ENCODE data around the gene TUBE1. TPM values are rescaled to one million over a fixed set of nuclear protein-coding genes. Genes with fewer than 3 reads are reported as not detected.

The TUBE1 gene
- total RNA-seq, 1 experiment from 2014 or later, result 24.4 TPM

GRCh38 chr6:112117554-112117953, 30.3 kb upstream of the TUBE1 start:
- no peak overlapping the region for H3K4me3 ChIP-seq (ENCODE audit: low read depth, low read length, poor library complexity, severe bottlenecking)
- TF ChIP-seq, protein P1, sequence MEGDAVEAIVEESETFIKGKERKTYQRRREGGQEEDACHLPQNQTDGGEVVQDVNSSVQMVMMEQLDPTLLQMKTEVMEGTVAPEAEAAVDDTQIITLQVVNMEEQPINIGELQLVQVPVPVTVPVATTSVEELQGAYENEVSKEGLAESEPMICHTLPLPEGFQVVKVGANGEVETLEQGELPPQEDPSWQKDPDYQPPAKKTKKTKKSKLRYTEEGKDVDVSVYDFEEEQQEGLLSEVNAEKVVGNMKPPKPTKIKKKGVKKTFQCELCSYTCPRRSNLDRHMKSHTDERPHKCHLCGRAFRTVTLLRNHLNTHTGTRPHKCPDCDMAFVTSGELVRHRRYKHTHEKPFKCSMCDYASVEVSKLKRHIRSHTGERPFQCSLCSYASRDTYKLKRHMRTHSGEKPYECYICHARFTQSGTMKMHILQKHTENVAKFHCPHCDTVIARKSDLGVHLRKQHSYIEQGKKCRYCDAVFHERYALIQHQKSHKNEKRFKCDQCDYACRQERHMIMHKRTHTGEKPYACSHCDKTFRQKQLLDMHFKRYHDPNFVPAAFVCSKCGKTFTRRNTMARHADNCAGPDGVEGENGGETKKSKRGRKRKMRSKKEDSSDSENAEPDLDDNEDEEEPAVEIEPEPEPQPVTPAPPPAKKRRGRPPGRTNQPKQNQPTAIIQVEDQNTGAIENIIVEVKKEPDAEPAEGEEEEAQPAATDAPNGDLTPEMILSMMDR (conservative IDR thresholded peaks at IDR 0.05; ENCODE audit: low read depth, low read length), result no peak
- no peak for TF ChIP-seq EZH2 (IDR thresholded peaks at IDR 0.05; ENCODE audit: borderline replicate concordance, low read depth, low read length, poor library complexity, severe bottlenecking)
- POLR2A ChIA-PET (ENCODE audit: low non-redundant PET), result no interaction called here
- no TSS peak for BruUV-seq (replicated peaks)
- no peak for DNase-seq (ENCODE audit: low spot score)
- no peaks in the 10 kb centered on the region for H3K9me3 ChIP-seq (ENCODE audit: low read depth, low read length, poor library complexity, severe bottlenecking)
- no peaks in the 10 kb centered on the region for H3K36me3 ChIP-seq (ENCODE audit: insufficient read depth, low read length, poor library complexity, severe bottlenecking)
- H3K27ac ChIP-seq (ENCODE audit: low read depth, low read length, poor library complexity, severe bottlenecking), result no peak overlapping the region
- CTCF ChIA-PET, result no interaction called here
- intact Hi-C loops (cut with micrococcal nuclease; ENCODE audit: unreplicated experiment), result no loop called here
- H3K4me1 ChIP-seq (ENCODE audit: insufficient read depth, low read length, poor library complexity, severe bottlenecking), result no peaks in the 10 kb centered on the region
- peaks cover 4% of the 10 kb centered on the region for H3K27me3 ChIP-seq (replicated peaks; ENCODE audit: insufficient read depth, low read depth, low read length, poor library complexity)

DNA sequence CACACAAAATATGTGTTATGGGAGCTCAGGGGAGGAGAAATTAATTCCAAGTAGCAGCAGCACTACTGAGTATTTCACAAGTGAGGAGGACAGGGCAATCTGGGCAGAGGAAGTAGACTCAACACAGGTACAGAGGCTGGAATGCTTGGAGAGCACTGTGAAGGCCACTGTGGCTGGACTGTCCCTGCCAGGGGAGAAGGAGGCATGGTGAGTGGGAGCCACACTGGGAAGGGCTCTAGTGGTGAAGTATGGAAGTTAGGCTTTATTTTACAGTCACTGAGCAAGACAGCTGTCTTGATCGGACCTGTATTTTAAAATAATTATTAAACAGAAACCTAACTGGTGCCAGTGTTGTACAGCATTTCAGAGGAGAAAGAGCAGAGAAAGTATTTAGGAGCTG, 28.9 kb upstream of the TUBE1 start:
- Histone ChIP-seq H3K4me1 (ENCODE audit: insufficient read depth, low read length, poor library complexity, severe bottlenecking) (no peaks in the 10 kb centered on the region), H3K36me3 (ENCODE audit: insufficient read depth, low read length, poor library complexity, severe bottlenecking) (no peaks in the 10 kb centered on the region), H3K27ac (ENCODE audit: low read depth, low read length, poor library complexity, severe bottlenecking) (no peak overlapping the region), H3K9me3 (ENCODE audit: low read depth, low read length, poor library complexity, severe bottlenecking) (no peaks in the 10 kb centered on the region), H3K4me3 (ENCODE audit: low read depth, low read length, poor library complexity, severe bottlenecking) (no peak overlapping the region), H3K27me3 (replicated peaks; ENCODE audit: insufficient read depth, low read depth, low read length, poor library complexity) (peaks cover 4% of the 10 kb centered on the region)
- POLR2A ChIA-PET (ENCODE audit: low non-redundant PET), result no interaction called here
- no peak for TF ChIP-seq EZH2 (IDR thresholded peaks at IDR 0.05; ENCODE audit: borderline replicate concordance, low read depth, low read length, poor library complexity, severe bottlenecking)
- TF ChIP-seq, protein P1 (conservative IDR thresholded peaks at IDR 0.05; ENCODE audit: low read depth, low read length), result no peak
- CTCF ChIA-PET, result no interaction called here
- BruUV-seq (replicated peaks), result no TSS peak
- peak; percentile 2 for DNase-seq (ENCODE audit: low spot score)
- intact Hi-C loops (cut with micrococcal nuclease; ENCODE audit: unreplicated experiment), result no loop called here

GRCh38 chr6:112114577-112115223, 27.4 kb upstream of the TUBE1 start:
- intact Hi-C loops (cut with micrococcal nuclease; ENCODE audit: unreplicated experiment), result no loop called here

More at GRCh38 chr6:112114577-112115223, 27.4 kb upstream of the TUBE1 start:
- H3K27ac ChIP-seq (ENCODE audit: low read depth, low read length, poor library complexity, severe bottlenecking), result no peak overlapping the region
- no peaks in the 10 kb centered on the region for H3K4me1 ChIP-seq (ENCODE audit: insufficient read depth, low read length, poor library complexity, severe bottlenecking)
- POLR2A ChIA-PET (ENCODE audit: low non-redundant PET), result no interaction called here
- no peaks in the 10 kb centered on the region for H3K9me3 ChIP-seq (ENCODE audit: low read depth, low read length, poor library complexity, severe bottlenecking)
- no peak for DNase-seq (ENCODE audit: low spot score)
- CTCF ChIA-PET, result no interaction called here
- H3K4me3 ChIP-seq (ENCODE audit: low read depth, low read length, poor library complexity, severe bottlenecking), result no peak overlapping the region
- TF ChIP-seq, protein P1 (conservative IDR thresholded peaks at IDR 0.05; ENCODE audit: low read depth, low read length), result no peak
- no peak for TF ChIP-seq EZH2 (IDR thresholded peaks at IDR 0.05; ENCODE audit: borderline replicate concordance, low read depth, low read length, poor library complexity, severe bottlenecking)
- H3K36me3 ChIP-seq (ENCODE audit: insufficient read depth, low read length, poor library complexity, severe bottlenecking), result no peaks in the 10 kb centered on the region
- no TSS peak for BruUV-seq (replicated peaks)
- peaks cover 4% of the 10 kb centered on the region for H3K27me3 ChIP-seq (replicated peaks; ENCODE audit: insufficient read depth, low read depth, low read length, poor library complexity)
